ENCODE data around the gene HOXA10.

The HOXA10 gene

DNA sequence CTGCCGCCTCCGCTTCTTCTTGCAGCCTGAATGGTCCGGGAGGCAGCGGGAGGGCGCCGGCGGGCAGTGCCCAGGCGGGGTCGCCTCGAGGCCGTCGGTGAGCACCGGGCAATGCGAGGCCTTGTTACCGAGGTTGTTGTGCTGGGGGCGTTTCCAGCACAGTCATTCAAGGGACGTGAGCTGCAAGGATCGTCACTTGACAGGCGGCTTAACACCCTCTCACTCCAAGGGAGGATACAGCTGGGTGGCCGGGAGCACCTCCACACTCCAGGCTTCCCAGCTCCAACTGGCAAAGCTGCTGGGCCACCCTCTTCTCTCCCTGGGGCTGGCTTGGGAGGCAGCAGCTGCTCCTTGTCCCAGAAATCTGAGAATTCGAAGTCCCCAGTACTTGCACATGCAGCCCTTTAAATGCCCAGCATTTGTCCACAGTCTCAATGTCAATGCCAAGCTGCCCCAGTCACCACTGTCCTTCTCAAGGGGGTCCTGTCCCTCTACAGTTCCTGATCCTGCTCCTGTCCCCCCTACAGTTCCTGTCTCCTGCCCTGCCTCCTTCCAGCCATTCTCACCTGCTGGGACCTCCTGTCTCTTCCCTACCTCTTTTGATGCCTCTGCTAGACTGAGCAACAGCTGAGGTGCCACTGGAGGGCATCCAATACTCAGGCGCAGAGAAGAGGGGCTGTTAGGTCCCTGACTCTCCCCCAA is 15.3 kb upstream of the HOXA10 start:
- DNase-seq (ENCODE audit: low read depth), result no peak
- no peak overlapping the region for H3K4me3 ChIP-seq (ENCODE audit: control insufficient read depth, low read depth, low read length)
- TF ChIP-seq, protein P1, sequence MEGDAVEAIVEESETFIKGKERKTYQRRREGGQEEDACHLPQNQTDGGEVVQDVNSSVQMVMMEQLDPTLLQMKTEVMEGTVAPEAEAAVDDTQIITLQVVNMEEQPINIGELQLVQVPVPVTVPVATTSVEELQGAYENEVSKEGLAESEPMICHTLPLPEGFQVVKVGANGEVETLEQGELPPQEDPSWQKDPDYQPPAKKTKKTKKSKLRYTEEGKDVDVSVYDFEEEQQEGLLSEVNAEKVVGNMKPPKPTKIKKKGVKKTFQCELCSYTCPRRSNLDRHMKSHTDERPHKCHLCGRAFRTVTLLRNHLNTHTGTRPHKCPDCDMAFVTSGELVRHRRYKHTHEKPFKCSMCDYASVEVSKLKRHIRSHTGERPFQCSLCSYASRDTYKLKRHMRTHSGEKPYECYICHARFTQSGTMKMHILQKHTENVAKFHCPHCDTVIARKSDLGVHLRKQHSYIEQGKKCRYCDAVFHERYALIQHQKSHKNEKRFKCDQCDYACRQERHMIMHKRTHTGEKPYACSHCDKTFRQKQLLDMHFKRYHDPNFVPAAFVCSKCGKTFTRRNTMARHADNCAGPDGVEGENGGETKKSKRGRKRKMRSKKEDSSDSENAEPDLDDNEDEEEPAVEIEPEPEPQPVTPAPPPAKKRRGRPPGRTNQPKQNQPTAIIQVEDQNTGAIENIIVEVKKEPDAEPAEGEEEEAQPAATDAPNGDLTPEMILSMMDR (conservative IDR thresholded peaks at IDR 0.05; ENCODE audit: control insufficient read depth, insufficient read depth, low read depth, low read length), result no peak

DNA sequence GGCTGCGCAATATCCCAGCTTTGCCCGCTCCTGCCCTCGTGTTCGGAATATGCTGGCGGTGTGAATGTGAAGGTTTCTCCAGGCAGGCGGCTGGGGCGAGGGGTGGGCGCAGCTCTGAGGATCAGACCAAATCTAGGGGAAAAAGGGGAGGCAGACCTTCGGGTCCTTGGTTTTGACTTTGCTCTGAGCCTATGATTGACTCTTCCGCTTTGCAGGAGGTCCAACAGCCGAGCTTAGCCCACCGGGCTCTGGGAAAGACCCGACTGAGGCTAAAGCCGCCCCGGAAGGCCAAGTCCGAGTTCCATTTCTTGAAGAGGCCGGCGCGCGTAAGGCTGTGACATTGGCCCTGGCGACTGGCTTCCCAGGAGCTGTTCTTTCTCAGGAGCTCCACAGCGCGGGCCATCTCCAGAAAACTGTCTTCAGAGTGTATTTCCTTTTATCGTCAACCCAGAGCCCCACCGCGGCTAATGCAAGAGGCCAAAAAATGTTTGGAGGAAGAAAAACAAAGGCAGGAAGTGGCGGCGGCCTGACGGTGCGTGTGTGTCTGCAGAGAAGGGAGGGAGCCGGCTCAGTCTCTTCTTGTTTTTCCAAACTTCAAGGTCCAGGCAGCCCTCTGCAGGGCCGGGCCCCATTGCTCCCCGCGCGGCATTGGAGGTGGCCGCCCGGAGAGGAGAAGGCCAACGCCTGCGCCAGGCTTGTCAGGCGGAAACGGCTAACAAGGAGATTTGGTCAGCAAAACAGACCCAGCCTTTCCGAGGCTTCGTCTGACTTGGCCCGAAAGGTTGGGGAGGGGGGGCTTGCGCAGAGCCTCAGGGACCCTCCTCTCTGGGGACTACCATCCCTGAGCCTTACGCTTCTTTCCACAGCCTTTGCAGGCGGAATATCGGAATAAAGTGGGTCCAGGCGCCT is 14.5 kb upstream of the HOXA10 start:
- no peak for DNase-seq (ENCODE audit: low read depth)
- TF ChIP-seq, protein P1 (conservative IDR thresholded peaks at IDR 0.05; ENCODE audit: control insufficient read depth, insufficient read depth, low read depth, low read length), result no peak
- H3K4me3 ChIP-seq (ENCODE audit: control insufficient read depth, low read depth, low read length), result no peak overlapping the region

DNA sequence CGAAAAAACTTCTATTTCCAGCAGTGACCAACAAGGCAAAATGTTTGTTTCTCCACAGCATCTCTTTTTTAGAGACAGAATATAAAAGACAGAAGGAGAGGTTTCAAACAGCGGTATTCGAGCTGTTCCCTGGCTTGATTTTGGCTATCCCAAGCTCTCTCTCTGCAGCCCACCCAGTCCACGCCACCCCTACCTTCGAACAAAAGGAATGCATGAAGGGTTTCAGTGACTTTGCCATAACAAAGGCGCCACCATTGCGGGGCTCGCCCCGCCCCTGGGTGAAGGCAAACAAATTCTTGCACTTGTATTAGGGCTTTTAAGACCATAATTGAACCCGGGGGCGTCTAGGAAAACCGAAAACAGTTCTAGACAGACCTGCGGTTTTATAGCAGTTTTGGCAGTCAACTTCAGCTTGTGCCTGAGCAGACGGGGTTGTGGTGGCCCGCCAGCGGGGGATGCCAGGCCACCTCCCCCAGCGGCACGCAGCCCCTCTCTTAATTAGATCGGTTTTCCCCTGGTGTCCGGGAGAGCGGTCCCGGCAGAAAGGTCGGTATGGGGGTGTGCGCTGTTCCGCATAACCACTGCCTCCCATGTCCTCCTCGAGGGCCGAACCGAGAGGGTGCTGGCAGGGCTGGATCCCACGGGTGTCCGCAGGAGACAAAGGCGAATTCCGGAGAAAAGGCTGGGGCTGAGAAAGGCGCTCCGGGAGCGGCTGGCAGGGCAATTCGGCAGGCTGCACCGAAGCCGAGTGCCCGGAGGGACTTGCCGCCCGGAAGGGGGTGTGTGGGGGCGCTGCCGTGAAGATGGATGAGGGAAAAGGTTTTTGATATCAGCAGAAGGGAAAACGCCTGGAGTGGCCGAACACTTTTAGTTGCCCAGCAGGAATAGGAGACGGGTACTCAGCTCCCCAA is 13.6 kb upstream of the HOXA10 start:
- no peak for DNase-seq (ENCODE audit: low read depth)
- no peak overlapping the region for H3K4me3 ChIP-seq (ENCODE audit: control insufficient read depth, low read depth, low read length)
- TF ChIP-seq, protein P1 (conservative IDR thresholded peaks at IDR 0.05; ENCODE audit: control insufficient read depth, insufficient read depth, low read depth, low read length), result no peak

DNA sequence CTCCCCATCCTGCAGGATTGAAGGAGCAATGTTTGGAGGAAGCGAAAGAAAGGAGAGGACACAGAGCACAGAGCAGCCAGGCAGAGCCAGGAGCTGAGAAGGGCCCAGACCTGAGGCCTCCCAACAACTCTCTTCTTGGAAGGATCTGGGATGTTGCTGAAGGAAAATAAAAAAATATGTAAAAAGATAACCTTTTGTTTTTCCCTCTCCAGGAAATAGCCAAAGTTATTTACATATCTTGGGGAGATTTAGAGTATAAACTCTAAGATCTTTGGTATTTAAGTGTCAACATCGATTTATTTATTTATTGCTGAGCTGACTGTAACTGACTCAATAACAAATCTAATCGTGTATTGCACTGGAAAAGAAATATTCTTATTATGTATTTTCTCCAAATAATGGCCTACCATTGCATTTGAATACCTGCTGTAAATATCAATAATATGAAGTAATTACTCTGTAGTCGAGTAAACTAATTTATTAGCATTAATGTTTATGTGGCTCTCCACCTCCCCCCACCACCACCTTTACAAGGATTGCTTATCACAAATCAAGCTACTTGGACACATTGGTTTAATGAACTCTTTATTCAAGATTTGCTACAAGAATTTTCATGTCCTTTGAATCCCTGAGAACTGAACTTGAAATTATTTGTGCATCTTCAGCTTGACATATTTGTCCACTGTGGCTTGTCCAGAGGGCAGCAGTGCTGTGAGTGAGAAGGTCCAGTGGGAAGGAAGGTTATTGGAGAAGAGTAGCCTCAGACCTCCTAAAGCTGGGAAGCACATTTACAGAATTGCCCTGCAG is 12.8 kb upstream of the HOXA10 start:
- H3K4me3 ChIP-seq (ENCODE audit: control insufficient read depth, low read depth, low read length), result no peak overlapping the region
- no peak for DNase-seq (ENCODE audit: low read depth)
- TF ChIP-seq, protein P1 (conservative IDR thresholded peaks at IDR 0.05; ENCODE audit: control insufficient read depth, insufficient read depth, low read depth, low read length), result no peak

DNA sequence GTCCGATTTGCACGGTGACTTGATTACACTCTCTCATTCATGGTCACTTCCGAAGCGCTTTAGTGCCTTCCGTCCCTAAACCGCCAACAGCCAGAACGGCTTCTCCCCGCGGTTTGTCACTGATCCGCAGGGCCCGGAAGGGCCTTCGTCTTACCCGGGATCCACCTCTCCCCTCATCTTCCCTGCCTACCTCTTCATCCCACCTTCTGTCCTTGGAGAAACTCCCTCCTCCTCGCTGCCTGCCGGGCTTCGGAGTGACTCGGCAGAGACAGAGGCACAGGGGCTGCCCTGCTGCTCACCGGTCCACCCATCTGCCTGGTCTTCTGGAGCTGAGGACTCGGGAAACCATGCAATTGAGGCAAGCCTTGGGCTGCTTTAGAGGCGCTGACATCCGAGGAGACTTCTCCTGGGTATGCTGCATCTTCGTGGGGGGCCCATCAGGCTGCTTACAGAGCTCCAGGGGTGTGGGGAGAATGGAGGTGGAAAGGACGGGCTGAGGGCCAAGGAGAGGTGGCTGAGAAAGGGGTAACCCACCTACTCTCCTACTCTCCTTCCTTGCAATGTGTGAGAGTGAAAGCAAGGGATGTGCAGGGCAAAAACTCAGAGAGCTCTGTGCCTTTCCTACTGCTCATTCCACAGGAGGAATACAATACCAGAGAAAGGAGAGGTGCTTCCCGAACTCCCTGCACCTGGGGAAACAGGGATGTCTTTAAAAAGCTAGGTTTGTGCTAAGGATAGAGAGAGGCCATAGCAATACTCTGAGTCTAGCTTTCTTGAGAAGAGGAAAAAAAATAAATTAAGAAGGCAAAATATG is 11.9 kb upstream of the HOXA10 start:
- TF ChIP-seq, protein P1 (conservative IDR thresholded peaks at IDR 0.05; ENCODE audit: control insufficient read depth, insufficient read depth, low read depth, low read length), result no peak
- no peak overlapping the region for H3K4me3 ChIP-seq (ENCODE audit: control insufficient read depth, low read depth, low read length)
- DNase-seq (ENCODE audit: low read depth), result no peak
